Upper lobe of left lung (tissue), 6 donors: ENCODE data around the gene LEAP2. TPM values are rescaled to one million over a fixed set of nuclear protein-coding genes. Genes with fewer than 3 reads are reported as not detected.

Source experiments
- ATAC-seq, 2 donors: fragments of 200-7000 bp; cut with Tn5 transposase; one replicate each; pipeline ENCODE4 v1.9.1; 2022; ENCODE audit warnings: mild to moderate bottlenecking in 2 of 2, moderate library complexity in 2 of 2; ENCODE audit not compliant: low FRiP score in 2 of 2
- DNase-seq, 2 donors: peaks; one replicate each; pipeline ENCODE4 v3.0.0-alpha.2; 2019 to 2020
- H3K27ac ChIP-seq, 4 donors: fragments of 200-600 bp; sonication (generic); one replicate each; pipeline ENCODE4 v1.5.1; 2016 to 2019
- H3K27me3 ChIP-seq, 4 donors: fragments of 200-600 bp; sonication (generic); one replicate each; pipeline ENCODE4 v1.5.1; 2017 to 2019
- H3K36me3 ChIP-seq, 4 donors: fragments of 200-600 bp; sonication (generic); one replicate each; pipeline ENCODE4 v1.5.1; 2016 to 2019
- H3K4me1 ChIP-seq, 4 donors: fragments of 200-600 bp; sonication (generic); one replicate each; pipeline ENCODE4 v1.5.1; 2018 to 2019
- H3K4me3 ChIP-seq, 4 donors: fragments of 200-600 bp; sonication (generic); one replicate each; pipeline ENCODE4 v1.5.1; 2017 to 2019; ENCODE audit warnings: mild to moderate bottlenecking in 2 of 4, moderate library complexity in 1 of 4
- H3K9me3 ChIP-seq, 4 donors: fragments of 200-600 bp; sonication (generic); one replicate each; pipeline ENCODE4 v1.5.1; 2018 to 2019
- EP300 ChIP-seq, 4 donors: sonication (generic); formaldehyde crosslinking; IDR thresholded peaks; one replicate each; pipeline ENCODE4 v1.5.1; 2017; ENCODE audit warnings: antibody characterized with exemption in 4 of 4, control low read depth in 2 of 4
- POLR2A ChIP-seq, 4 donors: fragments of 450-650 bp; IDR thresholded peaks; one replicate each; pipeline ENCODE4 v1.5.1; 2016 to 2017; ENCODE audit warnings: antibody characterized with exemption in 4 of 4, mild to moderate bottlenecking in 2 of 4
- POLR2AphosphoS5 ChIP-seq, 2 donors: sonication (generic); formaldehyde crosslinking; IDR thresholded peaks; one replicate each; pipeline ENCODE4 v1.5.1; 2017; ENCODE audit warnings: antibody characterized with exemption in 2 of 2
- WGBS, 2 donors: methylation state at CpG; one replicate each; pipeline ENCODE4 v1.1.5; 2017 to 2018; 5-methylcytosine and 5-hydroxymethylcytosine counted together
- total RNA-seq, 6 donors: library from RNA; depleted of rRNA in 4 of 6; stranded (reverse); fragments of >200 nt in 4 of 6; gene quantifications; one replicate each; pipeline versions ENCODE4 v1.1.0 to v1.2.1, GENCODE V29; 2016 to 2021
- TF ChIP-seq, protein P1 (sequence below), 6 experiments: fragments of 450-650 bp in 4 of 6; fragments of 200-600 bp in 2 of 6; sonication (generic) in 2 of 6; IDR thresholded peaks; one replicate each; pipeline ENCODE4 v1.5.1; 2016 to 2019; ENCODE audit warnings: antibody characterized with exemption in 6 of 6
- donor health status: DM: no; HTN: no; CAD: no; lungs with moderate emphysema.
- donor health status: DM: no; HTN: yes; CAD: no; lungs with severe emphysema.

LEAP2 gene
- total RNA-seq, 6 donors from 2014 or later = 0.61 to 2.2 (median 0.89) TPM

DNA sequence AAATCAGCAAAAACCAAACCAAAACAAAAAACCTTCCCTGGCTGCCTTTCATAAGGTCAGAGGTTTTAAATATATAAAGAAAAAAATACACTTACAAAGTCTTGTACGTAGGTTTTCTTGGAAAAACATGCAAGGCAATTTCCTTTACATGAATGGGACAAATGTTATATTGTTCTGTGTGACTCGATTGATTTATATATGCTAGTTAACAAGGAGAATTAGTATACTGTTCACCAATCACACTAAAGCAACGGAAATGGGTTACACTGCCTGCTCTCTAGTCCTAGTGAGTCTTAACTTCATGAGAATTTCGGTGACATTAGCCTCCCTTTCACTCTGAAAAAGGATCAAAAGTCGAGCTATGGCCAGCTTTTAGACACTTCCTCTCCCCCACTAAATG, 12.7 kb upstream of the LEAP2 start:
- DNase-seq = no peak
- TF ChIP-seq POLR2AphosphoS5 (IDR thresholded peaks at IDR 0.05) (no peak), POLR2A (IDR thresholded peaks at IDR 0.05) (no peak), EP300 (IDR thresholded peaks at IDR 0.05) (no peak)
- TF ChIP-seq, protein P1, sequence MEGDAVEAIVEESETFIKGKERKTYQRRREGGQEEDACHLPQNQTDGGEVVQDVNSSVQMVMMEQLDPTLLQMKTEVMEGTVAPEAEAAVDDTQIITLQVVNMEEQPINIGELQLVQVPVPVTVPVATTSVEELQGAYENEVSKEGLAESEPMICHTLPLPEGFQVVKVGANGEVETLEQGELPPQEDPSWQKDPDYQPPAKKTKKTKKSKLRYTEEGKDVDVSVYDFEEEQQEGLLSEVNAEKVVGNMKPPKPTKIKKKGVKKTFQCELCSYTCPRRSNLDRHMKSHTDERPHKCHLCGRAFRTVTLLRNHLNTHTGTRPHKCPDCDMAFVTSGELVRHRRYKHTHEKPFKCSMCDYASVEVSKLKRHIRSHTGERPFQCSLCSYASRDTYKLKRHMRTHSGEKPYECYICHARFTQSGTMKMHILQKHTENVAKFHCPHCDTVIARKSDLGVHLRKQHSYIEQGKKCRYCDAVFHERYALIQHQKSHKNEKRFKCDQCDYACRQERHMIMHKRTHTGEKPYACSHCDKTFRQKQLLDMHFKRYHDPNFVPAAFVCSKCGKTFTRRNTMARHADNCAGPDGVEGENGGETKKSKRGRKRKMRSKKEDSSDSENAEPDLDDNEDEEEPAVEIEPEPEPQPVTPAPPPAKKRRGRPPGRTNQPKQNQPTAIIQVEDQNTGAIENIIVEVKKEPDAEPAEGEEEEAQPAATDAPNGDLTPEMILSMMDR (IDR thresholded peaks at IDR 0.05) = no peak
- 76 to 77% methylated on average over 5 of the region's 5 CpGs for WGBS, 2 donors
- Histone ChIP-seq H3K27ac (no peak overlapping the region), H3K4me3 (no peak overlapping the region), H3K4me1 (peaks cover under 1 to 5% (median 3%) of the 10 kb centered on the region in 4 donors), H3K9me3 (no peaks in the 10 kb centered on the region), H3K36me3 (no peaks in the 10 kb centered on the region), H3K27me3 (no peaks in the 10 kb centered on the region)
- ATAC-seq = no peak

DNA sequence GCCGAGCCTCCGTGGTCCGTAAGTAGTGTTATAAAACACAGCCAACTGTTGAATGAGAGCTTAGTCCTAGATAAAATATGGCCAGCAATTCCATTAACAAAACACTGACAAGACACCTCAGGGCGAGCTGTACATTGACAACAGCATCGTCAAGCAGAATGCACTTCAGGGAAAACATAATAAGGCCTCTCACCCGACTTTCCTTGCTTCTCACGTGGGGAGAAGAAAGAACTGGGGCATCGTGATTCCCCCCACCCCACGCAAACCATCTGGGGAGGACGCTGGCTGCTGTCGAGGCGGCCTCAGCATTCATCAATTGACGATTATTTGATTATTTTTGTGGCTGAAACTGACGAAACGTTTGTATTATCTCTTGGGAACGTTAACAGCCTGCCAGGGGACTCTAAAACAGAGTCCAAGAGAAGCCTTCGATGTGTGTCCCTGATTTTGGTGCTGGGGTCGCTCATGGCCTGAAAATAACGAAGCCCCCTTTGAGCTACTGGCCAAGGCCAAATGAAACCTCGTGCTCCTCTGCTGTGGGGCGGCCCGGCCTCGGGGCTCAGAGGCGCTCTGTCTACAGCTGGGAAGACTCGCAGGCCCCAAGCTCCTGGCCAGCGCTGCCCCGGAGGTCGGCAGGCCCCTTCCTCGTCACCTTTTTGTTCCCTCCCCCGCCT, 7.7 kb upstream of the LEAP2 start:
- H3K27ac ChIP-seq = peak overlapping the region; percentile 88 to 94 (median 93)
- H3K36me3 ChIP-seq = peaks cover 6 to 33% (median 17%) of the 10 kb centered on the region in 4 donors
- peaks cover 8 to 16% (median 14%) of the 10 kb centered on the region in 4 donors for H3K4me1 ChIP-seq
- DNase-seq (peak in 1 of 2 donors; percentile 13), ATAC-seq (peak in 1 of 2 donors; percentile 77)
- 42 to 55% methylated on average over 20 to 30 of the region's 30 CpGs for WGBS, 2 donors
- H3K27me3 ChIP-seq = no peaks in the 10 kb centered on the region
- no peaks in the 10 kb centered on the region for H3K9me3 ChIP-seq
- TF ChIP-seq EP300 (IDR thresholded peaks at IDR 0.05) = no peak
- TF ChIP-seq, protein P1 (IDR thresholded peaks at IDR 0.05) = no peak
- peak overlapping the region; percentile 15 to 85 (median 72) for H3K4me3 ChIP-seq

DNA sequence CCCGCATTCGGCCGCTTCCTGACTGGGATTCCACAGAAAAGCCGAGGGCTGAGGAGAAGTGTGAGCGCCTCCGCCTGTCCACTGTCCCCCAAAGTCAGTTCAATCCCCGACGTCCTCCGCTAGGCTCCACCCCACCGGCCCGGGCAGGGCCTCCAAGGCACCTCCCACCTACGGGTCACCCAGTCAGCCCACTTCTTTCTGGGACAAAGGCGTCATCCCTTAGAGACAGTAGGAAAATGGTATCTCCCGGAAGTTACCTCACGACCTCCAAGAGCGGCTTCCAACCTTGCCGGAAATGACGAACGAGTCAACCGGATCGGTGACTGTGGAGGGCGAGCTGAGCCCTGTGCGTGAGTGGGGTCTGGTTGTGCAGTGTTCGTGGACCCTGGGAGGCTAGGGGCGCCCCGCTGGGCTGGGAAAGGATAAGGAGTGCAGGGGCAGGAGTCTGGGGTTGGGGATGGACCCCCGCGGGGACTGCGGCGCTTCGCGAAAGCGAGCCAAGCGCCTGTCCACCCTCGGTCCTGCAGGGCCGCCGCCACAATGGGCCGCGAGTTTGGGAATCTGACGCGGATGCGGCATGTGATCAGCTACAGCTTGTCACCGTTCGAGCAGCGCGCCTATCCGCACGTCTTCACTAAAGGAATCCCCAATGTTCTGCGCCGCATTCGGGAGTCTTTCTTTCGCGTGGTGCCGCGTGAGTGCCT, 7.0 kb upstream of the LEAP2 start, which contains the start of the genes GDF9 and UQCRQ:
Gene GDF9, minus strand, starts transcription at position 128 of the 704 bp plus-strand sequence. CDS start 1,936 bp downstream, outside the sequence.
Gene UQCRQ, plus strand, starts transcription at position 301 of the 704 bp plus-strand sequence. Its CDS starts 240 bp downstream, at position 541.
- peak; percentile 99 for ATAC-seq
- WGBS, 2 donors = 0 to 1% methylated on average over 34 to 39 of the region's 55 CpGs

DNA sequence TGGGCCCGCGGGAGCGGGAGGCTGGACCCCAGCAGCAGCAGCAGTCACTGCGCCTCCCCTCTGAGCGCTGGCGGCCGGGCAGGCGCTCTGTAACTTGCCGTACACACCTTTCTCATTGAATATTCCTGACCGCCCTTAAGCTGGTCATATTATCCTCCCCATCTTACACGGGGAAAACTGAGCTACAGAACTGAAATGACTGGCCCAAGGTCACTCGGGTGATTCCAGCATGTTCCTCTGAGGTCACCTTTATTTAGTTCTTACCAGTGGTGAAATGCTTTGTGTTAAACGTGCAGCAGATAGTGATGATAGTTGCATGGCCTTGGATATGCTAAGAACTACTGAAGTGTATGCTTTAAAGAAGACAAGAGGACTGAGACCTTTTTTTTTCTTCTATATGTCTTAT, 6.4 kb upstream of the LEAP2 start:
- DNase-seq (no peak), ATAC-seq (no peak)
- no peaks in the 10 kb centered on the region for H3K27me3 ChIP-seq
- H3K9me3 ChIP-seq = no peaks in the 10 kb centered on the region
- 1 to 2% methylated on average over 11 to 13 of the region's 13 CpGs for WGBS, 2 donors
- H3K4me1 ChIP-seq = peaks cover 8 to 16% (median 14%) of the 10 kb centered on the region in 4 donors
- TF ChIP-seq POLR2AphosphoS5 (IDR thresholded peaks at IDR 0.05) (no peak), POLR2A (IDR thresholded peaks at IDR 0.05) (no peak), EP300 (IDR thresholded peaks at IDR 0.05) (no peak)
- TF ChIP-seq, protein P1 (IDR thresholded peaks at IDR 0.05) = no peak
- peak overlapping the region; percentile 88 to 94 (median 93) for H3K27ac ChIP-seq
- H3K4me3 ChIP-seq = peak overlapping the region; percentile 65 to 85 (median 72)
- peaks cover 6 to 38% (median 20%) of the 10 kb centered on the region in 4 donors for H3K36me3 ChIP-seq

More for the DNA sequence above, 7.0 kb upstream of the LEAP2 start, which contains the start of the genes GDF9 and UQCRQ:
- H3K4me3 ChIP-seq = peak within 1 kb of the TSS; percentile 65 to 85 (median 72)
- peak within 1 kb of the TSS; percentile 88 to 94 (median 93) for H3K27ac ChIP-seq
- H3K36me3 ChIP-seq = peaks cover 6 to 37% (median 17%) of the 10 kb centered on the region in 4 donors
- TF ChIP-seq POLR2AphosphoS5 (IDR thresholded peaks at IDR 0.05) (peak; percentile 94 to 98), POLR2A (IDR thresholded peaks at IDR 0.05) (peak; percentile 72 to 94 (median 85)), EP300 (IDR thresholded peaks at IDR 0.05) (peak in 1 of 4 donors; percentile 83)
- TF ChIP-seq, protein P1 (IDR thresholded peaks at IDR 0.05) = peak in 5 of 6 experiments; percentile 13 to 48 (median 26)
- no peaks in the 10 kb centered on the region for H3K27me3 ChIP-seq
- no peaks in the 10 kb centered on the region for H3K9me3 ChIP-seq
- DNase-seq = peak; percentile 95 to 98
- H3K4me1 ChIP-seq = peaks cover 8 to 16% (median 14%) of the 10 kb centered on the region in 4 donors
